Endothelial cell of umbilical vein (primary cell): Measurements from ENCODE around the gene ADAMTS12. TPM values are rescaled to one million over a fixed set of nuclear protein-coding genes. Genes with fewer than 3 reads are reported as not detected.

Experiments
- BruUV-seq: library from RNA; stranded (reverse); fragments of 400-500 nt; replicated peaks from 2 replicates; lab custom pipeline; 2021; lab: Mats Ljungman, UMichigan
- CTCF ChIA-PET: fragments of 300-600, 350-600 bp; sonication (Branson Sonifier 250); formaldehyde crosslinking; loops from one replicate; lab custom pipeline; 2021; ENCODE audit warnings: antibody characterized with exemption, inconsistent platforms; lab: Charles Lee
- POLR2A ChIA-PET: fragments of 300-600, 350-600 bp; sonication (Branson Sonifier 250); formaldehyde crosslinking; loops from one replicate; lab custom pipeline; 2021; ENCODE audit warnings: antibody characterized with exemption, inconsistent platforms; lab: Charles Lee
- DNase-seq: peaks from one replicate; pipeline ENCODE4 v3.0.0-alpha.2; 2011; ENCODE audit warnings: low read depth, low spot score
- FAIRE-seq: peaks from 2 replicates; lab custom pipeline; 2011; peaks lifted over from hg19 to GRCh38; lab: Jason Lieb, UNC
- H2AFZ ChIP-seq: 2 replicates; pipeline ENCODE4 v1.6.0; 2012; ENCODE audit warnings: low read depth, low read length, control low read depth, inconsistent platforms
- H3K27ac ChIP-seq: 2 replicates; pipeline ENCODE4 v1.5.1; 2011; ENCODE audit warnings: low read depth, mild to moderate bottlenecking, control low read depth, low read length, moderate library complexity; ENCODE audit not compliant: insufficient read depth
- H3K27me3 ChIP-seq, 2 experiments: 2 replicates each; pipeline versions ENCODE4 v1.6.0 to v1.6.1; 2011; ENCODE audit warnings: low read length in 2 of 2, mixed read lengths in 1 of 2; ENCODE audit not compliant: control insufficient read depth in 2 of 2, insufficient read depth in 2 of 2
- H3K36me3 ChIP-seq, 2 experiments: 2 replicates in 1 of 2; 3 replicates in 1 of 2; pipeline ENCODE4 v1.5.1; 2011; ENCODE audit warnings: low read length in 2 of 2, mild to moderate bottlenecking in 1 of 2, moderate library complexity in 1 of 2; ENCODE audit not compliant: control insufficient read depth in 2 of 2, insufficient read depth in 2 of 2; ENCODE audit errors: extremely low read depth in 1 of 2
- H3K4me1 ChIP-seq: 3 replicates; pipeline ENCODE4 v1.5.1; 2011; ENCODE audit warnings: mild to moderate bottlenecking, low read length; ENCODE audit not compliant: control insufficient read depth, insufficient read depth; ENCODE audit errors: extremely low read depth
- H3K4me2 ChIP-seq: 2 replicates; pipeline ENCODE4 v1.6.1; 2011; ENCODE audit warnings: low read length, control low read depth, mixed read lengths; ENCODE audit not compliant: insufficient read depth
- H3K4me3 ChIP-seq, 3 experiments: fragments of 200-600 bp in 1 of 3; sonication (generic), shearing (Covaris generic) in 1 of 3; replicated peaks in 1 of 3; 2 replicates each; pipeline ENCODE4 v1.5.1; 2011 to 2016; ENCODE audit warnings: control low read depth in 3 of 3, low read length in 3 of 3, mild to moderate bottlenecking in 2 of 3, inconsistent platforms in 1 of 3, low read depth in 1 of 3, moderate library complexity in 1 of 3; ENCODE audit not compliant: insufficient read depth in 1 of 3
- H3K79me2 ChIP-seq: 2 replicates; pipeline ENCODE4 v1.6.0; 2012; ENCODE audit warnings: low read length, inconsistent platforms; ENCODE audit not compliant: control insufficient read depth, insufficient read depth
- H3K9ac ChIP-seq: replicated peaks from 2 replicates; pipeline ENCODE3; 2011; ENCODE audit warnings: low read length, control low read depth; ENCODE audit not compliant: insufficient read depth; ENCODE audit errors: extremely low read depth
- H3K9me1 ChIP-seq: replicated peaks from 3 replicates; pipeline ENCODE4 v1.6.0; 2011; ENCODE audit warnings: mild to moderate bottlenecking, low read length; ENCODE audit not compliant: control insufficient read depth, insufficient read depth; ENCODE audit errors: extremely low read depth
- H3K9me3 ChIP-seq: replicated peaks from 2 replicates; pipeline ENCODE4 v1.5.1; 2012; ENCODE audit warnings: low read length, inconsistent platforms; ENCODE audit not compliant: control insufficient read depth, insufficient read depth
- H4K20me1 ChIP-seq: replicated peaks from 2 replicates; pipeline ENCODE3; 2011; ENCODE audit warnings: mild to moderate bottlenecking, low read length; ENCODE audit not compliant: control insufficient read depth, insufficient read depth; ENCODE audit errors: extremely low read depth
- CTCF ChIP-seq, 2 donors: IDR thresholded peaks; 1 replicate in 1 of 2; 2 replicates in 1 of 2; pipeline ENCODE4 v1.5.1; 2011; ENCODE audit warnings: low read length in 2 of 2, mild to moderate bottlenecking in 2 of 2, moderate library complexity in 2 of 2, control low read depth in 1 of 2, inconsistent platforms in 1 of 2, low read depth in 1 of 2; ENCODE audit not compliant: insufficient read depth in 1 of 2; ENCODE audit errors: extremely low read depth in 1 of 2
- EZH2 ChIP-seq: IDR thresholded peaks from 2 replicates; pipeline ENCODE4 v1.6.1; 2012; ENCODE audit warnings: borderline replicate concordance, low read depth, mild to moderate bottlenecking, moderate library complexity, low read length, inconsistent platforms; ENCODE audit not compliant: severe bottlenecking
- FOS ChIP-seq: IDR thresholded peaks from 2 replicates; pipeline ENCODE4 v1.6.1; 2011; ENCODE audit warnings: mild to moderate bottlenecking, low read length, moderate library complexity, borderline replicate concordance; ENCODE audit not compliant: insufficient read depth
- GATA2 ChIP-seq: IDR thresholded peaks from 2 replicates; pipeline ENCODE4 v1.7.0; 2011; ENCODE audit warnings: low read depth, mild to moderate bottlenecking, moderate library complexity, mixed read lengths, low read length; ENCODE audit not compliant: insufficient read length, insufficient read depth
- JUN ChIP-seq: IDR thresholded peaks from 2 replicates; pipeline ENCODE4 v1.6.1; 2011; ENCODE audit warnings: borderline replicate concordance, low read depth; ENCODE audit not compliant: insufficient read length, insufficient read depth
- MAX ChIP-seq: IDR thresholded peaks from 2 replicates; pipeline ENCODE4 v1.6.1; 2011; ENCODE audit not compliant: insufficient read depth, insufficient read length
- MYC ChIP-seq: IDR thresholded peaks from one replicate; pipeline ENCODE4 v1.6.1; 2011; ENCODE audit warnings: mild to moderate bottlenecking, low read depth, low read length
- POLR2A ChIP-seq: IDR thresholded peaks from 2 replicates; pipeline ENCODE4 v1.6.1; 2012; ENCODE audit warnings: low read depth, mild to moderate bottlenecking, control low read depth, low read length
- POLR2AphosphoS5 ChIP-seq: IDR thresholded peaks from 2 replicates; pipeline ENCODE4 v1.6.1; 2012; ENCODE audit warnings: low read depth, mild to moderate bottlenecking, control low read depth, low read length, moderate library complexity; ENCODE audit not compliant: insufficient read depth
- dilution Hi-C: fragments of 300-500 bp; cut with MboI; formaldehyde crosslinking; loops from one replicate; pipeline ENCODE4 v1.15.0; 2019; ENCODE audit warnings: low sequenced_read_pairs; ENCODE audit not compliant: extremely low pct_ligation_motif_present
- intact Hi-C: fragments of 100-400 bp; cut with micrococcal nuclease; formaldehyde crosslinking; loops from one replicate; pipeline ENCODE4 v1.10.0; 2022
- polyA plus RNA-seq, 4 experiments: library from polyadenylated mRNA; depleted of rRNA in 3 of 4; stranded (reverse) in 3 of 4; unstranded in 1 of 4; fragments of >200 nt; gene quantifications; 2 replicates each; pipeline versions ENCODE4 v1.2.1 to v1.2.3, GENCODE V29; 2011 to 2012; ENCODE audit warnings: missing spikeins in 1 of 4
- total RNA-seq: library from RNA; stranded (reverse); gene quantifications from 2 replicates; pipeline ENCODE4 v1.2.3, GENCODE V29; 2021

The ADAMTS12 gene
- total and polyA plus RNA-seq, 2 donors (not counting 3 experiments of a cell fraction or from before 2014, with no cell fraction given): 0.88 TPM; not detected in 1

- Histone ChIP-seq H3K4me2 (no peak overlapping the region), H2AFZ (no peak overlapping the region), H3K9me1 (no peaks in the 10 kb centered on the region), H4K20me1 (no peaks in the 10 kb centered on the region), H3K27ac (no peak overlapping the region), H3K79me2 (no peaks in the 10 kb centered on the region), H3K4me1 (no peaks in the 10 kb centered on the region), H3K9ac (no peak overlapping the region), H3K36me3 (no peaks in the 10 kb centered on the region), H3K9me3 (no peaks in the 10 kb centered on the region), H3K4me3 (no peak overlapping the region), H3K27me3 (peaks cover 0 to 2% of the 10 kb centered on the region in 2 experiments)
- POLR2A ChIA-PET: no interaction called here
- intact Hi-C loops (no loop called here), dilution Hi-C loops (no loop called here)
- TF ChIP-seq FOS (no peak), MAX (no peak), GATA2 (no peak), EZH2 (no peak), JUN (no peak), POLR2A (no peak), CTCF (IDR thresholded peaks at IDR 0.05; ENCODE audit: extremely low read depth in 1 of 2, insufficient read depth in 1 of 2, low read depth in 1 of 2, low read length in 2 of 2) (no peak), MYC (no peak), POLR2AphosphoS5 (no peak)
- FAIRE-seq (no peak), DNase-seq (no peak)
- no TSS peak for BruUV-seq
- CTCF ChIA-PET: interaction anchor here (0.8 to 1.4 kb wide), 3 partner anchors 31 to 412 kb away, joined by 3 to 5 read pairs (median 3); no protein-coding TSS in a partner anchor
These were observed 334.2 kb downstream of the ADAMTS12 start for GRCh38 chr5:33557605-33558004.
